Measurements from ENCODE around the gene TTC22.

TTC22 gene

DNA sequence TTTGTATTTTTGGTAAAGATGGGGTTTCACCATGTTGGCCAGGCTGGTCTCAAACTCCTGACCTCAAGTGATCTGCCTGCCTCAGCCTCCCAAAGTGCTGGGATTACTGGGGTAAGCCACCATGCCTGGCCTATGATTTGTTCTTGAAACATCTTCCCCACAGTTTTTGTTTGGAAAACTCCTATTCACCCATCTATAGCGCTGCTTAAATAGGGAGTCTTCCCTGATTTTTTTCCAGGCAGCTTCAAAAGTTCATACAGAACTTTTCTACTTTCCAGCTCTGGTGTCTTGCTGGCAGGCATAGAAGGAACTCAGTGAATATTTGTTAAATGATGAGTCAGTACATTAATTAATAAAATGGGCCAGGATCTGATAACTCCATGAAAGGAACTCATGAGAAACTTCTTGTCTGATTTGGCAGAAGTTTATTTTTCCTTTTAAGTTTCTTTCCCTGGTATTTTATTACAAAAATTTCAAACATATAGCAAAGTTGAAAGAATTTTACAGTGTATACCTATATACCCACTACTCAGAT lies 33.0 kb upstream of the TTC22 start:
- DNase-seq (ENCODE audit: low read depth in 2 of 2, low spot score in 1 of 2): no peak

DNA sequence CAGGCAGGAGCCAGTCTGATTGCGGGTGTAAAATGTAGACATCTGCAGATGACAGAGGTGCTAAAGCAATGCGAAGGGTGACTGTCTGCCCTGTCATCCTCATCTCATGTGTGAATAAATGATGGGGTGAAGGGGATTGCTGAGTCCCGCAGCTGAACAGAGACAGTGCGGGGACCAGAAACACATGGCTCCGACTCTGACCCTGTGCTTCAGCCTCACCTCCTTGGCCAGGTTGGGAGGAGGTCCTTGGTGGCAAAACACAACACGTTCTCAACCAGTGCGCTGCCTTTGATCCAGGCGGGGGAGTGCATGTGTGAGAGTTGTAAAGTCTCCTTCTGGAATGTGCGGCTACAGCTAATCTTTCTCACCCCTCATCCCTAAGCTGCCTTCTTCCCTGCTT lies 32.0 kb upstream of the TTC22 start:
- no peak for DNase-seq (ENCODE audit: low read depth in 2 of 2, low spot score in 1 of 2)

DNA sequence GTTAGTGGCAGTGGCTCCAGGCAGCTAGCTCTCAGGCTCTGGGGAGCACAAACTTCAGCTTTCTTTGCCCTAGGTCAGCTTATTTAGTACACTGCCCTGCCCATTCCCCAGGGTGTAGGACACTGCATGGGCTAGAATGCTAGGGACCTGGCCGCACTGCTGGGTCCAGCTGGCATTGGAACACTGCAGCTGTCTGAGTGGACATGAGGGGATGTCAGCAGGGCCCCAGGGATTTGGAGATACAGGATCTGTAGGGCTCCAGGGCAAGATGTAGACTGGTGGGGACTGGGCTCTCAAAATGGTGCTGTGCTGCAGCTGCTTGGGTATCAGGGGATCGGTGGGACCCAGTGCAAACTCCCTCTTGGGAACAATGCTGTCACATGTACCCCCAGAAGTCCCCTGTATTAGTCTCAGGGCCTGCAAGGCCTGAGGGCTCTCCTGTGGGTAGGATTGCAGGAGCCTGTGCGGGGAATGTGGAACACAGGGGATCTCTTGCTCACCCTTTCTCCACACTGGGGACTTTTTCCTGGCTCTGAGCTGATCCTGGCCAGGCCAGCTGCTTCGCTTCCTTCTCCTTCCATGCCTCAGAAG lies 25.2 kb upstream of the TTC22 start:
- no peak for DNase-seq (ENCODE audit: low read depth in 2 of 2, low spot score in 1 of 2)

DNA sequence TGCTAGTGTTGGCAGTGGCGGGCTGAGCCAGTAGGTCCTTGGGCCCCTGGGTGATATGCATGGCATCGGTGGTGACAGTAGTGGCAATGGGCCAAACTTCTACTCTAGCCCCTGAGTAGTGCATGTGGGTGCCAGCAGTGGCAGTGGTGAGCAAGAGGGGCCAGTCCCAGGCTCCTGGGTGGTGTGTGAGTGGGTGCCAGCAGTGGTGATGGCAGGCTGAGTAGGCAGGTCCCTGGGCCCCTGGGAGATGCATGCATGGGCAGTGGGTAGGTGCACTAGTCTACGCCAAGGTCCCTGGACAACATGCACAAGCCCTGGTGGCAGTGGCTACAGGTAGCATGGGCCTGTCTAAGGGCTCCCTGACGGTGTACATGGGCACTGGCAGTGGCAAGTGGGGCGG lies 24.6 kb upstream of the TTC22 start:
- no peak for DNase-seq (ENCODE audit: low read depth in 2 of 2, low spot score in 1 of 2)

DNA sequence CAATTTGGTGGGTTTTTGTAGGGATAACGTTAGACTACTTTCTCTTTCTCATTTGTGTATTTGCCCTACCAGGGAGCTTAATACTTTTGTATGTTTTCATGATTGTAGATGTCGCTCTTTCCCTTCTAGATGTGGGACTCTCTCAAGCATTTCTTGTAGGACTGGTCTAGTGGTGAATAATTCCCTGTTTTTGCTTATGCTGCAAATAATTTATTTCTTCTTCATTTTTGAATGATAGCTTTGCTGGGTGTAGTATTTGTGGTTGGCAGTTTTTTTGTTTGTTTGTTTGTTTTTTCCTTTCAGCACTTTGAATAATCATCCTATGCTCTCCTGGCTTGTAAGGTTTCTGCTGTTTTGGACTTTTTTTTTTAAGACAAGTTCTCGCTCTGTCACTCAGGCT lies 22.5 kb upstream of the TTC22 start:
- no peak for DNase-seq (ENCODE audit: low read depth in 2 of 2, low spot score in 1 of 2)

DNA sequence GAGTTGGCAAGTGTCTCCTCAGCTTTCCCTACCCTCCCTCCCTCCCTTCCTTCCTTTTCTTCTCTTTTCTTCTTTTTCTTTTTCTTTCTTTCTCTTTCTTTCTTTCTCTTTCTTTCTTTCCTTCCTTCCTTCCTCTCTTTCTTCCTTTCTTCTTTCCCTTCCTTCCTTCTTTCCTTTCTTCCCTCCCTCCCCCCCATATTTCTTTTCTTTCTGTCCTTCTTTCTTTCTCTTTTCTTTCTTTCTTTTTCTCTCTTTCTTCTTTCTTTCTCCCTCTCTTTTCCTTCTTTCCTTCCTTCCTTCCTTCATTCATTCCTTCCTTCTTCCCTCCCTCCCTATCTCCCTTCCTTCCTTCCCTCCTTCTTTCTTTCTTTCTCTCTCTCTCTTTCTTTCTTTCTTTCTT lies 18.6 kb upstream of the TTC22 start:
- no peak for DNase-seq (ENCODE audit: low read depth in 2 of 2, low spot score in 1 of 2)

DNA sequence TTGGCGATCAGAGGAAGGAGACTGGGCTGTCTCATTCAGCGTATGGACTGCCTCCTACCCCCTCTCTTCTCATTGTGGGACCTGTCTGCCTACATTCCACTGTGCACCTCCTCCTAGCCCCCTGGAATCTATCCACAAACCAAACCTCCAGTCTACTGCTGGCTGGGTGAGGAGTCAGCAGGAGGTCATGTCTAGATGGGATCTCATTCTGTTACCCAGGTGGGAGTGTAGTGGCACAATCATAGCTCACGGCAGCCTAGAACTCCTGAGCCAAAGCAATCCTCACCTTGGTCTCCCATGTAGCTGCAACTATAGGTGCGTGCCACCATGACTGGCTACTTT lies 18.0 kb upstream of the TTC22 start:
- DNase-seq (ENCODE audit: low read depth in 2 of 2, low spot score in 1 of 2): no peak

DNA sequence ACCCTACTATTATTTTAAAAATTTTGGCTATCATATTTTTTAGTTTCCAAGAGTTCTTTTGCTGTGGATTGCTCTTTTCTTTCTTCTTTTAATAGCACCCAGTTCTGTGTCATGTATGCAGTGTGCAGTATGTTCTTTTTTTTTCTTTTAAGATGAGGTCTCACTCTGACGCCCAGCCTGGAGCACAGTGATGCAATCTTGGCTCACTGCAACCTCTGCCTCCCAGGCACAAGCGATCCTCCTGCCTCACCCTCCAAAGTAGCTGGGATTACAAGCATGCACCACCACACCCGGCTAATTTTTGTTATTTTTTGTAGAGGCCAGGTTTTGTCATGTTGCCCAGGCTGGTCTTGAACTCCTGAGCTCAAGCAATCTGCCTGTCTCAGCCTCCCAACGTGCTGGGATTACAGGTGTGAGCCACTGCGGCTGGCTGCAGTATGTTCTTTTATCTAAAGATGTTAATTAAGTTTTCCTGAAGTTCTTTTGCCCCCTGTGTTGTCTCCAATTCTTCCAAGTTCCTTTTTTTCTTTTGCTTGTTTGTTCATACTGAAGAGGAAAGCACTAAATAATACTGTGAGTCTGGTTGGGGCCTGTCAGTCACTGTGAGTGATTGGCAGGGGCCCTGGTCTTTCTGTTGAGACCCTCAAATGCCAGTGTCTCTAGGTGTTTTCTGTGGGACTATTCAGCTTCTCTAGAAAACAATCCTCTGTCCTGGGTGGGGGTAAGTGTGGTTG lies 17.5 kb upstream of the TTC22 start:
- no peak for DNase-seq (ENCODE audit: low read depth in 2 of 2, low spot score in 1 of 2)

DNA sequence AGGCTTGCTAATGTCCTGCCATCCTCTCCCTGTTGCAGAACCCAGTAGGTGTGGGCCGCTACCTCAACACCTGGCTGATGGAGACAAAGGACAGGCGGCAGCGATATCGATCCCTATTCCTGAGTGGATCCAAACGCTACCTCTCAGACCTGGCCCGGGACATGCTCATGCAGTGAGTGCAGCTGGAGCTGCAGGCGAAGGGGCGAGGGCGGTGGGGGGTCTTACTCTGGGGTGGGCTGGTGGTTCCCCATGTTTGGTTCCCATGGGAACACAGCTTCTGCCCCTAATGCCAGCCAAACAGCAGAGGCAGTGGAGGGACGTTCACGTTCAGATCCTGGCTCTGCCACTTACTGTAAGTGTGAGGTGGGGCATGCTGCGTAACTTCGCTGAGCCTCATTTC lies 15.8 kb upstream of the TTC22 start:
- DNase-seq (ENCODE audit: low read depth in 2 of 2, low spot score in 1 of 2): no peak

DNA sequence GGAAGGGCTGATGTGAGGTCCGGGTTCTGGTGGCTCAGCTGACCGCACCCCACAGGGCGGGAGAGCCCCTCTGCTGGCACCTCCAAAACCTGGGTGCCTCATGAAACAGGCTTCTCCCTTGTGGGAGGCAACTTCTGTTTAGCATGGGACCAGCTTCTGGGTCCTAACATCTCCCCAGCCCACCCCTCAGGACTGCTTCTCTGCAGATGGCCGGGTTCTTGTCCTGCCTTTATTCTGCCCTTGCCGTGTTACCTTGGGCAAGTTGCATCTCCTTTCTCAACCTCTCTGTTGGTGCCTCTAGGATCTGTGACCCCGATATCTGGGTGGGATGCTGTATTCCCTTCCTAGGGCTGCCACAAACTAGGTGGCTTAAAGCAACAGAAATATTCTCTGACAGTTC lies 15.0 kb upstream of the TTC22 start:
- no peak for DNase-seq (ENCODE audit: low read depth in 2 of 2, low spot score in 1 of 2)

DNA sequence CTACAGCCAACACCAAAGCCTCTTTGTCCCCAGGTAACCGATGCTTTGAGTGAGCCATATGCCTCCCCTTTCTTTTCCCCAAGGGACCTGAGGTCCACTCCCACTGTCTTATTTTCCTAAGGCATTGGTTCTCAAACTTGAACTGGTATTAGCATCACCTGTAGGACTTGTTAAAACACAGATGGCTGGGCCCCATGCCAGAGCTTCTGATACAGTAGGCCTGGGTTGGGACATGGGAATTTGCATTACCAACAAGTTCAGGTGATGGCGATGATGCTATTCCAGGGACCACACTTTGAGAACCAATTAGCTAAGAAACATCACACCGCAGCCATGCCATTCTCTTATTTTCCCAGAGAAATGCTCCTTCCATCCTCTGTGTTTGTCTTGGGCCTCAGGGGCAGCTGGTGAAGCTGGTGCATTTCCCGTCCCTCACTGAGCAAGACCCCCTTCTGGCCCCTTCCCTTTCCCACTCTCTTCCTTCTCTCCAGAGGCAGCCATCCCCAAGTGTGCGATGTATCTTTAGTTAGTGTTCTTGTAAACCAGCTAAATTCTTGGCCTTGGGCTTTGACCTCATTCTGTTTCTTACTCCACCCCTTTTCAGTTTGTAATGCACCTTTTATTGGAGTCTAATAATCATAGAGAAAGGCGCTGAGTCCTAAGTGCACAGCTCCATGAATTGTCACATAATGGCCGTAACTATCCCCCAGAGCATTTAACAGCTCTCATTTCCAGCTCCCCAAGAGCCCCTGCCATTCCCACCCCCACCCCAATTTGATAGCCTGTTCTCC lies 14.2 kb upstream of the TTC22 start:
- DNase-seq (ENCODE audit: low read depth in 2 of 2, low spot score in 1 of 2): no peak

DNA sequence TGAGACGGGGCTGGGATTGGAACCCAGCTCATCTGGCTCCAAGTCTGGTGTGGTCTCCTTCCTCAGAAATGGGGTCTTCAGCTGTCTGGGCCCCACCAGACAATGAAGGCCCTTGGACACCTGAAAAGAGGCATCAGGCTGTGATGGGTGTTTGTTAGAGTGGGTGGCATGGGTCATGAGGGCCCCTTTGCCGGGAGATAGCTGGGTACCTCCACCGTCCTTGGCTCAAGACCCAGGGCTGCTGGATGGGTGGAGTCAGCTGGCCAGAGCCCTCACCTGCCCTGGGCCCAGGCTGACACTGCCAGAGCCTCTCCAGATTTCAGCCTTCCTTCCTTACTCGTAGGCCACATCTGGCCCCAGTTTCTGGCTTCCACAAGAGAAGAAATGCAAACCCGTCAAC lies 13.4 kb upstream of the TTC22 start:
- no peak for DNase-seq (ENCODE audit: low read depth in 2 of 2, low spot score in 1 of 2)

DNA sequence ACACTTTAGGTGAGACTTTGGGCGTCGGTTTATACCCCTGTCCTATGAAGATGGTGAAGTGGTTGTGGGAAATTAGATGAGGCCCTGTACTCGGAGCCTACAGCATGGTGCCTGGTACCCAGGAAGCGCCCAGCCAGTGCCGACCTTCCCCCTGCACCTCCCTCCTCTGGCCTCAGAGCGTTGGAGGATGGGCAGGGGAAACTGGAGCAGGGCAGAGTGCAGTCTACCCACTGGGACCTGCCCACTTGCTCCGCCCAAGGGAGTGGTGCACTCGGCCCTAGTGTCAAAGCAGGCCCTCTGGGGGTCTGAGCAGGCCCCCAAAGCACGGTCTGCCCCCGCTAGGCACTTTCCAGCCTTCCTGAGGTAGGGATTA lies 13.0 kb upstream of the TTC22 start:
- DNase-seq (ENCODE audit: low read depth in 2 of 2, low spot score in 1 of 2): no peak

DNA sequence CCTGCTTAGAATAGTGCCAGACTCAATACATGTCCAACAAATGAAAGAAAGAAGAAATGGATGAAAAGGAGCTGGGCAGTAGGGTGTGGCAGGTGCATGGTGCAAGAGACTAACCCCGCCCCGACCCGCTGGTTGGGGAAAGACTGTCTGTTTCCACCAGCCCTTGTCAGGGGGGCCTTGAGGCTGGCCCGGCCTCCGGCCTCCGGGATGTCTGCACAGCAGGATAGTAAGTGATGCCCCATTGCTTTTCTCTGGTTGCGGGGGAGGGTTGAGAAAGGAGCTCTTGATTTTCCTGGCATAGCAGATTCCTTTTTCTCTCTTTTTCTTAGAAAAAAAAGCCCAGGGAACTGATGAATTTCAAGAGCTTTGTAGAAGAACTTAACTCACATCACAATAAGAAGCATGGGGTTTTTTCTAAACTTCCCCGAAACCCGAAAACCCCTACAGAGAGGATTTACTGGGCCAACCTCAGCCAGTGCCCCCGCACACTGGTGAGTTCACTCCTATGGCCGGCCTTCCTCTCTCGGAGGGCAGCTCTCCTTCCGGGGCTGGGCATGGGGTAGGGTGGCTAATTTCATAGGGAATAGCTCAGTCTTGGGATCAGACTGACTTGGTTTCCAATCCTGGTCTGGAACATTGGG lies 12.5 kb upstream of the TTC22 start:
- no peak for DNase-seq (ENCODE audit: low read depth in 2 of 2, low spot score in 1 of 2)

DNA sequence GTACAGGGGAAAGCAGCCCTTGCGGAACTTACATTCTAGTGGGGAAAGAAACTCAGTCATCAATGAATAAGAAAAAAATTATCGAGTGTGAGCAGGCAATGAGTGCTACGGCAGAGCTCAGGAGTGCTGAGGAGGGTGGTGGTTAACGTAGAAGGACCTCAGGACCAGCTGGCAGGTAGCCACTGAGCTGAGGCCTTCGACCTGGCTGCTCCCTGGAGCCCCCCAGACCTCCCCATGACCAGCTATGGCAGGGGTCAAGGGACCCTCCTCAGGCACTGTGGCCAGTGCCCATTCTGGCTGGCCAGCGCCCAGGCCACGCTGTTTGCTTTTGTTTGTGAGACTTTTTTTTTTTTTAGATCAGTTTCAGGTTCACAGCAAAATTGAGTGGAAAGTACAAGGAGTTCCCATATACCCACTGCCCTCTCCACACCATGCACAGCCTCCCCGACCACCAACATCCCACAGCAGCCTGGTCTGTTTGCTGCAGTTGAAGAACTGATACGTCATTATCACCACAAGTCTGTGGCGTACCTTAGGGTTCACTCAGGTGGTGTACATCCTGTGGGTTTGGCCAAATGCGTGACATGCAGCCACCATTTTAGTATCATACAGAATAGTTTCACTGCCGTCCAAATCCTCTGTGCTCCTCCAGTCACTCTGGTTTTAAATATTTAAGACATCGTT lies 11.8 kb upstream of the TTC22 start:
- DNase-seq (ENCODE audit: low read depth in 2 of 2, low spot score in 1 of 2): no peak

DNA sequence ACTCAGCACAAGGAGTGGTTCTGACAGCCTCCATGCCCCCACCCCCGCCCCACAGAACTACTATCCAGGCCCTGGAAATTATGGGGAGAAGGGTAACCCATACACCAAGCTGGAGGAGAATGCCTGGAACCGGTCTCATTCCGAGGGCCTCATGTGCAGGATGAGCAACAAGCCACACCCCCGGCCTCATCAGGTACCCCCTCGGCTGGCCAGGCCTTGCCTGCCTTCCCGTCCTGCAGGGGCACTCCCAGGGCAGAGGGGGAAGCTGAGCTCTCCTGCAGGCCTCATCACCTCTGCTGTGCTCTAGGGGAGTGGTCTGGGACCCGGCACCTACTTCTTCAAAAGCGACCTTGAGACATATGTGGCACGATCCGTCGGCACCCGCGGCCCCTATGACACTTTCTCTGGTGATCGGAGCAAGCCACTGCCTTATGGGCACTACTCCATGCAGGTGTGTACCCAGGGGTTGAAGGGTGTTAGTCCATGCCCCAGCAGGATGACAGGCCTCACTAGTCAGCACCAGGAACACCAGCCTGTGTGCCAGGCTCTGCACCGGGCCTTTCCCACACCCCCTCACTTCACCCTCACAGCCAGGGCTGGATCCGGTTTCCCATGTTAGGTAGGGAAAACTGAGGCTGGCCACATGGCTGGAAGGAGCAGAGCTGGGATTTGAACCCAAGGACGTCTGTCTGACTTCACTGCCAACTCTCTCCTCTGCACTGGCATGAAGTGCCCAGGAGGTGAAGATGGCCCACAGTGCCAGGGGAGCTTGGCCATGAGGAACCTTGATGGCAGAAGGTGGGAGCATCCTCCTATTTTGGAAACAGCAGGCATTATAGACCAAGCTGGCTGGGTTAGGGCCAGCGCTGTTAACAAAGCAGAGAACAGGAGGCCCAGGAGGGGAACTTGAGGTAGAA lies 10.9 kb upstream of the TTC22 start:
- DNase-seq (ENCODE audit: low read depth in 2 of 2, low spot score in 1 of 2): no peak

DNA sequence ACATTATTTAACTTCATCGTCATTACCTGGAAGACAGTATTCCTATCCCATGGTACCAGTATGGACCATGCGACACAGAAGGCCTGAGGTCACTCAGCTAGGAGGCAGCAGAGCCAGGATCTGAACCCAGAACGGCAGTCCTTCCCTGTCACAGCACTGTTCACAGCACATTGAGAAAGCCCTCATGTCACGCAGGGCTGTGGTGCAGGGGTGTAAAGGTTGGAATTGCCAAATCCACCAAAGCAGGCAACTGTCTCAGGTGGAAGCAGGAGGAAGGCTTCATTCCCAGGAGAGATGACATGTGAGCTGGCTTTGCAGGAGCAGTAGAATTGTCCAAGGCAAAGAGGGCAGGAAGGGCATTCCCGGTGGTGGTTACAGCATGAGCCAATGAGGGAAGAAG lies 9.9 kb upstream of the TTC22 start:
- no peak for DNase-seq (ENCODE audit: low read depth in 2 of 2, low spot score in 1 of 2)

DNA sequence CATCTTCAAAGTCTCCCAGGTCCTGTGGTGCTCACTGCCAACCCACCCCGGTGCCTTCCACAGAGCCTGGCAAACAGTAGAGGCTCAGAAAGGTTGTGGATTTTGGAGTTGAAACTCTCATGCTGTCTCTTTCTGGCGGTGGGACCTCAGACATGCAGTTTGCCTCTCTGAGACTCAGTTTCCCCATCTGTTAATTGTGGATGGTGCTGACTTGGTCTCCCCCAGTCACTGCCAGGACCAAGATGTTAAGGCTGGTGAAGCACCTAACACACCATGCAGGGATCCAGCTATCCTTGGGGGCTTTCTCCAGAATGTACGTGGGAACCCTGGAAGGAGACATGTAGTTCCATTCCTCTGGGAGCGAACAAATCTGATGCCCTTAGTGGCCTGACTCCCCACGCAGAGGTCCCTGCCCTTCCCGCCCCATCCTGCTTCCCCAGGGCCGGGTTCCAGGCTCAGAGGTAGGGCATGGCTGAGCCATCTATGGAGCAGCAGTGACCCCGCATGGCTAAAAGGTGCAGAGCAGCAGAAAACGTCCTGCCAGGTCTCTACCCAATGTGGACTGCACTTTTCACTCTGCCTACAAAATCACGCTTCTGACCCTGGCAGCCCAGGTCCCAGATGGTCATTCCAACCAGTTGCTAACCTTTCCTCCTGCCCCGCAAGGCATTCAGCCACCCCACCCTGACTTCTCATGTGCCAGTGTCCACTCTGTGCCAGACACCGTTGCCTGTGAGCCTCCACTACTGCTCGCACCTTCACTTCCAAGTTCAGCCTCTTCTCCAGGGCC lies 9.2 kb upstream of the TTC22 start:
- peak; percentile 16 to 46 for DNase-seq (ENCODE audit: low read depth in 2 of 2, low spot score in 1 of 2)

DNA sequence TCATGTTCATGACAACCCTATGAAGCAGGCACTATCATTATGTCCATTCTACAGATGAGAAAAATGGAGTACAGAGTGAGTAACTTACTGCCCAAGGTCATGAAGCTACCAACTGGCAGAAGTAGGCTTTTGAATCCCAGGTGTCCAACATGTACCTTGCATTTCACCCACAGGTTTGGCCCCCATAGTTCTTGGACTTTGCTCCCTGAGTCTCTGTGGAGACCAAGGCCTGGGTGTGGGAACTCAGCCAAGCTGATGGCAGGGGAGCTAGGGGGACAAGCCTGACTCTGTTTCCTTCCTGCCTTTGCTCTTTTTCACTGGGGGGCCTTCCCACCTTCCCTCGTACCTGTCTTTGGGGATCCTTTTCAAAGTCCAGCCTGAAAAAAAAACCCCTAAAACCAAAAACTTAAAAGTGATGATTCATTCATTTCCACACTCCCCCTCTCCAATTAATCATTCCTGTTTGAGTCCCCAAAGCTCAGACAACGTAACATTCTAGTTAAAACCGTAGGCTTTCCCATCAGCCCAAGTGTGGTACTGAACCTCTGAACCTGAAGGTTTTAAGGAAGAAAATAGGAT lies 8.5 kb upstream of the TTC22 start:
- DNase-seq (ENCODE audit: low read depth in 2 of 2, low spot score in 1 of 2): no peak

All from stimulated activated CD8-positive, alpha-beta memory T cell treated with anti-CD3 and anti-CD28 coated beads, Interleukin-4, amount 100 ng/mL, for 1 hour (primary cell).